GM12874 (cell line): Measurements from ENCODE around the gene INPP5K.

Experiments used
- CTCF ChIP-seq: IDR thresholded peaks from 2 replicates; pipeline ENCODE4 v1.5.1; 2011; ENCODE audit warnings: low read depth, mild to moderate bottlenecking, control low read depth, low read length, moderate library complexity; ENCODE audit not compliant: insufficient read depth

The INPP5K gene

GRCh38 chr17:1497831-1498230 is 18.6 kb downstream of the INPP5K start:
- no peak for TF ChIP-seq CTCF

- no peak for TF ChIP-seq CTCF
These were observed 19.5 kb downstream of the INPP5K start for GRCh38 chr17:1496869-1497268.

GRCh38 chr17:1495265-1495989 is 21.0 kb downstream of the INPP5K start:
- no peak for TF ChIP-seq CTCF

- TF ChIP-seq CTCF: no peak
These were observed 21.6 kb downstream of the INPP5K start for GRCh38 chr17:1494736-1495253.

- no peak for TF ChIP-seq CTCF
These were observed 22.2 kb downstream of the INPP5K start for GRCh38 chr17:1494203-1494602.

- no peak for TF ChIP-seq CTCF
These were observed 23.0 kb downstream of the INPP5K start for GRCh38 chr17:1493291-1493980.

- no peak for TF ChIP-seq CTCF
These were observed 23.9 kb downstream of the INPP5K start, which contains the start of gene MYO1C for GRCh38 chr17:1492249-1493206. Gene MYO1C, minus strand, starts transcription at chr17:1492686. Its CDS starts 199 bp downstream, at chr17:1492487.
